ENCODE measurements around the gene TP63.

Gene TP63

GRCh38 chr3:189724356-189724755 is 93.2 kb downstream of the TP63 start:
- no peak for ATAC-seq
- TF ChIP-seq SNAI2 (CRISPR knock-in tag; IDR thresholded peaks at IDR 0.05), result no peak
- TF ChIP-seq PPARA (CRISPR knock-in tag; IDR thresholded peaks at IDR 0.05; ENCODE audit: borderline replicate concordance), result no peak
- no peak for TF ChIP-seq RARB (CRISPR knock-in tag; IDR thresholded peaks at IDR 0.05)
- no peak for TF ChIP-seq TOX (CRISPR knock-in tag; IDR thresholded peaks at IDR 0.05; ENCODE audit: borderline replicate concordance)
- no peak for TF ChIP-seq ARNTL (CRISPR knock-in tag; IDR thresholded peaks at IDR 0.05; ENCODE audit: borderline replicate concordance, low read depth)

GRCh38 chr3:189726277-189726676 is 95.1 kb downstream of the TP63 start:
- ATAC-seq, result no peak
- TF ChIP-seq CSDC2 (CRISPR knock-in tag; IDR thresholded peaks at IDR 0.05) (no peak), TCF4 (CRISPR knock-in tag; IDR thresholded peaks at IDR 0.05; ENCODE audit: borderline replicate concordance) (no peak), CSRNP3 (CRISPR knock-in tag; IDR thresholded peaks at IDR 0.05) (no peak), RARB (CRISPR knock-in tag; IDR thresholded peaks at IDR 0.05) (no peak), ZNF8 (CRISPR knock-in tag; IDR thresholded peaks at IDR 0.05) (no peak), OSR1 (CRISPR knock-in tag; IDR thresholded peaks at IDR 0.05) (no peak), SNAI2 (CRISPR knock-in tag; IDR thresholded peaks at IDR 0.05) (no peak), POU6F1 (CRISPR knock-in tag; IDR thresholded peaks at IDR 0.05; ENCODE audit: borderline replicate concordance, low read depth) (no peak), ARNTL (CRISPR knock-in tag; IDR thresholded peaks at IDR 0.05; ENCODE audit: borderline replicate concordance, low read depth) (no peak), CREB5 (CRISPR knock-in tag; IDR thresholded peaks at IDR 0.05; ENCODE audit: low read depth) (no peak), PPARA (CRISPR knock-in tag; IDR thresholded peaks at IDR 0.05; ENCODE audit: borderline replicate concordance) (no peak), ESRRG (CRISPR knock-in tag; IDR thresholded peaks at IDR 0.05) (no peak)

- ATAC-seq, result no peak
- TF ChIP-seq ZFP30 (CRISPR knock-in tag; IDR thresholded peaks at IDR 0.05) (no peak), ESRRG (CRISPR knock-in tag; IDR thresholded peaks at IDR 0.05) (no peak)
Measured at GRCh38 chr3:189727158-189727557, 96.0 kb downstream of the TP63 start.

GRCh38 chr3:189727898-189728297 is 96.7 kb downstream of the TP63 start:
- no peak for ATAC-seq
- TF ChIP-seq PATZ1 (CRISPR knock-in tag; IDR thresholded peaks at IDR 0.05; ENCODE audit: borderline replicate concordance) (no peak), CSRNP3 (CRISPR knock-in tag; IDR thresholded peaks at IDR 0.05) (no peak), ZNF565 (CRISPR knock-in tag; conservative IDR thresholded peaks at IDR 0.05; ENCODE audit: low read depth) (no peak), POU6F1 (CRISPR knock-in tag; IDR thresholded peaks at IDR 0.05; ENCODE audit: borderline replicate concordance, low read depth) (no peak), PPARA (CRISPR knock-in tag; IDR thresholded peaks at IDR 0.05; ENCODE audit: borderline replicate concordance) (no peak), SNAI2 (CRISPR knock-in tag; IDR thresholded peaks at IDR 0.05) (no peak), OSR1 (CRISPR knock-in tag; IDR thresholded peaks at IDR 0.05) (no peak), ZNF8 (CRISPR knock-in tag; IDR thresholded peaks at IDR 0.05) (no peak), TSHZ2 (CRISPR knock-in tag; IDR thresholded peaks at IDR 0.05) (no peak), ARNTL (CRISPR knock-in tag; IDR thresholded peaks at IDR 0.05; ENCODE audit: borderline replicate concordance, low read depth) (no peak), CREB5 (CRISPR knock-in tag; IDR thresholded peaks at IDR 0.05; ENCODE audit: low read depth) (no peak), ESRRG (CRISPR knock-in tag; IDR thresholded peaks at IDR 0.05) (no peak)

All from SK-N-SH treated with all-trans-retinoic acid at 6 μM for 48 hours (cell line).